Osteocyte (in vitro differentiated cells): ENCODE measurements around the gene SIGLEC6. TPM values are rescaled to one million over a fixed set of nuclear protein-coding genes. Genes with fewer than 3 reads are reported as not detected.

Source experiments
- DNase-seq: peaks from one replicate; pipeline ENCODE4 v3.0.0; 2021; ENCODE audit warnings: mixed read lengths; ENCODE audit not compliant: unreplicated experiment; ENCODE audit errors: extremely low spot score
- H3K27ac Mint-ChIP-seq: one replicate; pipeline ENCODE4 v1.8.0; 2021; ENCODE audit warnings: mild to moderate bottlenecking, mixed read lengths; ENCODE audit not compliant: unreplicated experiment
- H3K27me3 Mint-ChIP-seq: one replicate; pipeline ENCODE4 v1.8.0; 2021; ENCODE audit warnings: mixed read lengths; ENCODE audit not compliant: unreplicated experiment
- H3K36me3 Mint-ChIP-seq: one replicate; pipeline ENCODE4 v1.8.0; 2021; ENCODE audit warnings: mixed read lengths; ENCODE audit not compliant: unreplicated experiment
- H3K4me1 Mint-ChIP-seq: one replicate; pipeline ENCODE4 v1.8.0; 2021; ENCODE audit warnings: mixed read lengths; ENCODE audit not compliant: unreplicated experiment
- H3K4me3 Mint-ChIP-seq: one replicate; pipeline ENCODE4 v1.8.0; 2021; ENCODE audit warnings: mild to moderate bottlenecking, moderate library complexity, mixed read lengths; ENCODE audit not compliant: unreplicated experiment
- H3K9me3 Mint-ChIP-seq: one replicate; pipeline ENCODE4 v1.8.0; 2021; ENCODE audit warnings: mixed read lengths; ENCODE audit not compliant: unreplicated experiment
- total RNA-seq: library from RNA; stranded (reverse); gene quantifications from 2 replicates; pipeline ENCODE4 v1.2.1, GENCODE V29; 2021
- TF ChIP-seq, protein P1 (sequence below): fragments of 200-600 bp; sonication (generic); IDR thresholded peaks from 2 replicates; pipeline ENCODE4 v1.5.0; 2021; ENCODE audit warnings: antibody characterized with exemption, mild to moderate bottlenecking, moderate library complexity

SIGLEC6 gene
- total RNA-seq, 1 donor from 2014 or later, result not detected

DNA sequence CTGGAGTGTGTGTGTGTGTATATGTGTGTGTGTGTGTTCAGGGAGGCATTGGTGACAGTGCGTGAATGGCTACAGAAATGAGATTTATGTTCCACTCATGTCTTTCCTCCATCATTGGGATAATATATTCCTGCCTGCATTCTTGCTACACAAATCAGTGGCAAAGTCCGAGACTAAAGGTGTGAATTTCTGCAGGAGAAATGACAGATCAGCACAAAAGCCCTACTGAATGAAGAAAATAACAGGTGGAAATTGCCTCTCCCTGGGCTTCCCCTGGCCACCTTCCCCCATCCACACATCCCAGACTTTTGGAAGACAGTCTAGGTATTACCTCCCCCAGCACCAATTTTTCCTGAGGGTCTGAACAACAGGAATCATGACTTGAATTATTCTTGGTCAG is 10.1 kb downstream of the SIGLEC6 start:
- Mint-ChIP-seq H3K27me3 (no peaks in the 10 kb centered on the region), H3K4me1 (no peaks in the 10 kb centered on the region), H3K9me3 (peaks cover 5% of the 10 kb centered on the region), H3K4me3 (no peak overlapping the region), H3K36me3 (no peaks in the 10 kb centered on the region), H3K27ac (no peak overlapping the region)
- TF ChIP-seq, protein P1, sequence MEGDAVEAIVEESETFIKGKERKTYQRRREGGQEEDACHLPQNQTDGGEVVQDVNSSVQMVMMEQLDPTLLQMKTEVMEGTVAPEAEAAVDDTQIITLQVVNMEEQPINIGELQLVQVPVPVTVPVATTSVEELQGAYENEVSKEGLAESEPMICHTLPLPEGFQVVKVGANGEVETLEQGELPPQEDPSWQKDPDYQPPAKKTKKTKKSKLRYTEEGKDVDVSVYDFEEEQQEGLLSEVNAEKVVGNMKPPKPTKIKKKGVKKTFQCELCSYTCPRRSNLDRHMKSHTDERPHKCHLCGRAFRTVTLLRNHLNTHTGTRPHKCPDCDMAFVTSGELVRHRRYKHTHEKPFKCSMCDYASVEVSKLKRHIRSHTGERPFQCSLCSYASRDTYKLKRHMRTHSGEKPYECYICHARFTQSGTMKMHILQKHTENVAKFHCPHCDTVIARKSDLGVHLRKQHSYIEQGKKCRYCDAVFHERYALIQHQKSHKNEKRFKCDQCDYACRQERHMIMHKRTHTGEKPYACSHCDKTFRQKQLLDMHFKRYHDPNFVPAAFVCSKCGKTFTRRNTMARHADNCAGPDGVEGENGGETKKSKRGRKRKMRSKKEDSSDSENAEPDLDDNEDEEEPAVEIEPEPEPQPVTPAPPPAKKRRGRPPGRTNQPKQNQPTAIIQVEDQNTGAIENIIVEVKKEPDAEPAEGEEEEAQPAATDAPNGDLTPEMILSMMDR, result no peak
- no peak for DNase-seq

DNA sequence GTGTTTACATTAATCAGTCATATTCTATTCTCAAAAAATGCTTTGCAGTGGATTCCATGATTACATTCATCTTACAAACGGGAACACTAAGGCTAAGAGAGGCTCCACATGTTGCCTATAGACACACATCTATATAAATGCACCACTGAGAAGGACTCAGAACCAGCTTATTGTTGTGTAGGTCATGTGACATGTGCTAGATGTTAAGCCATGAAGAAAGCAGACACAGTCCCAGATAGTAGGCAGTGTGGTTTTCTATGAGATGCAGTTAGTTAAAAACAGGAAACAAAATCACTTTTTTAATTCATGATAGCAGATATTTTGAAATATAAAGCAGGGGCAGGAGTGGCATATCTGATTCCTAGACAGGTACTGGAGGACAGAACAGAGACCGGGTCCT is 10.7 kb downstream of the SIGLEC6 start:
- TF ChIP-seq, protein P1, result no peak
- H3K4me3 Mint-ChIP-seq, result no peak overlapping the region
- no peak for DNase-seq
- no peak overlapping the region for H3K27ac Mint-ChIP-seq
- H3K4me1 Mint-ChIP-seq, result no peaks in the 10 kb centered on the region
- peaks cover 5% of the 10 kb centered on the region for H3K9me3 Mint-ChIP-seq
- no peaks in the 10 kb centered on the region for H3K27me3 Mint-ChIP-seq
- H3K36me3 Mint-ChIP-seq, result no peaks in the 10 kb centered on the region

DNA sequence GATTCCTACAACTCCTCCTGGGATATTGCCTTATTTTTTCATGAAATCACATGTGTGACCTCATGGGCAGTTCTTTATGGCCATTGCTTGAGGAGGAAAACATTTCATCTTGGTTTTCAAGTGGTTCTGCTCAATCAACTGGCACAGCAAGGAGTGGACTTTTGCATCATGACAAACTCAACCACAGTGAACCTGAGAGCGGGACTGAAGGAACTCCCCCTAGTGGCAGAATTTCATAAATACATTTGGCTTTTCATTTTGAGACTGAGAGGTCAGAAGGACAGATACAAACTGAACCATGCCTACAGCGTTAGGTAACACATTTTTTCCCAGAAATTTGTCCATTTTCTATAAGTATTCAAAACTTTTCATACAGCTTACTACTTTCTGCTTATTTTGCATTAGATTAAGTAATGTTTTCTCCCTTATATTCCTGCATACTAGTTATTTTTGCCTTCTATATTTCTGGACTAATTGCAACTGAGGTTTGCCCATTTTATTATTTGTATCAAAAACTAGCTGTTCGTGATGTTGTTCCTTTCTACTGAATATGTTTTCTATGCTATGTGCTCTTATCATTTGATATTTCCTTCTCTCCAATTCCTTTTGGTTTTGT is 16.5 kb downstream of the SIGLEC6 start:
- Mint-ChIP-seq H3K36me3 (no peaks in the 10 kb centered on the region), H3K27ac (no peak overlapping the region), H3K4me1 (no peaks in the 10 kb centered on the region), H3K27me3 (no peaks in the 10 kb centered on the region), H3K9me3 (peaks cover 5% of the 10 kb centered on the region), H3K4me3 (no peak overlapping the region)
- no peak for DNase-seq
- TF ChIP-seq, protein P1, result peak; percentile 65

DNA sequence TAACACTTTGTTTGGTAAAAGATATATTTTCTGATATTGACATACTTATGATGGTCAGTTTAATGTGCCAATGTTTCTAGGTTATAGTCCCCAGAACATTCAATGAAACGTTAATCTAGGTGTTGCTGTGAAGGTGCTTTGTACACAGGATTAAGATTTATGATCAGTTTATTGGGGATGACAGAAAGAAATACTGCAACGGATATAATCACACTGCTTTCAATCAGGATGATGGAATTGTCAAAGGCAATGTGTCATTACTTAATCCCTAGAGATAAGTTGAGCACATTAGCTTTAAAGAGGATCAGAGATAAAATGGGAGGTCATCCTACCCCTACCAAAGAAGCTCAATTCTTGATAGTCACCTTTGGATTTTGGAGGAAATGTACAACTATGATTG is 17.5 kb downstream of the SIGLEC6 start:
- Mint-ChIP-seq H3K4me3 (no peak overlapping the region), H3K9me3 (peaks cover 5% of the 10 kb centered on the region), H3K27ac (no peak overlapping the region), H3K4me1 (no peaks in the 10 kb centered on the region), H3K27me3 (no peaks in the 10 kb centered on the region), H3K36me3 (no peaks in the 10 kb centered on the region)
- DNase-seq, result no peak
- TF ChIP-seq, protein P1, result no peak

DNA sequence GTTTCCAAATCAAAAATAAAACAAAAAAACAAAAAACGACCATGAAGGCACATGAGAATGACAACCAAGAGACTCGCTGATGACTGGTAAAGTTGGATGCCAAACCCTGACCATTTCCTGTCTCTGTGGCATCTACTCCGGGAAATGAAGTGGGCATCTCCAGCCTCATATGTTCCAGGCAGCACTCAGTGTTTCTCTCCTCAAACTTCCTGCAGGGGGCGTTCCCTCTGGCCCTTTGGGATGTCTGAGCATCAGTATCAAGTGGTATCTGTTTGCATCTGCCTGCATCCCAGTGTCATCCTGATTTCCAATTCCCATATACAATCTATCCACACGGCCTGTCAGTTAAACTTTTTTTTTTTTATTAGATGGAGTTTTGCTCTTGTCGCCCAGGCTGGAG is 20.1 kb downstream of the SIGLEC6 start:
- Mint-ChIP-seq H3K36me3 (no peaks in the 10 kb centered on the region), H3K9me3 (no peaks in the 10 kb centered on the region), H3K4me3 (no peak overlapping the region), H3K4me1 (no peaks in the 10 kb centered on the region), H3K27ac (no peak overlapping the region), H3K27me3 (no peaks in the 10 kb centered on the region)
- DNase-seq, result no peak
- TF ChIP-seq, protein P1, result no peak
